ENCODE measurements around the gene PDLIM5.

Gene PDLIM5

DNA sequence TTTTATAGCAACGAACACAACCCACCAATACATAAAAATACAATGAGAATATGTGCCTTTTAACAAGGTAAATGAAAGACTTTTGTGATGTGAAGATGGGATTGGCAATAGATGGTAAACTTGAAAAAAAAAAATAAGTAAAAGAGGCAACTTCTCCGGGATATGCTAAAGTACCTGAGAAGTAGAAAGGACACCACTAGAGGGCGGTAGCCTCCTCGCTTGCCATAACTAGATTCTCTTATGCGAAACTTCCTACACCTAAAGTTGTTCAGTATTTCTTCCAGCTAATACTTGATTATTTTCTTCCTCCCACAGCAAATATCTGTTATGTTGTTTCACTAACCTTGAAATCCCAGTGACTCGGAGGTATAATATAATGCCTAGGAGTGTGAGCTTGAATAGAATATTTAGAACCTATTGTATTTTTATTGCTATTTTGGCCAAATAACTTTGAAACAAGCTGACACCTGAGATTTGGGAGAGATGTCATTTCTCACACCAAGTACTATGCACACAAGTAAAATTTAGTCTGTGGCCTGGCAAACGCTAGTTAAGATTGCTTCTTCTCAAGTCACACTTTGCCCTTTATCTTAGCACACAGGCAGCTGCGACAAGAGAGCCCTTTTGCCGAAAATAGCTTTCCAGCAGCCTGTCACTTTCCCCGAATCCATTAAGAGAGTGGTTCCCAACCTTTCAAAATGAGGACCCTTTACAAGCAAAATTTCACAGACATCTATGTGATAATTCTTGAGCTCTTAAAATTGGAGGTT, 44.9 kb upstream of the PDLIM5 start:
- H3K79me2 ChIP-seq (ENCODE audit: control insufficient read depth, low read length) = no peaks in the 10 kb centered on the region
- no peak overlapping the region for H3K4me2 ChIP-seq (ENCODE audit: low read length)
- no peaks in the 10 kb centered on the region for H3K9me2 ChIP-seq (replicated peaks; ENCODE audit: control insufficient read depth, low read length)
- no peak overlapping the region for H3K4me3 ChIP-seq (ENCODE audit: low read length)
- H4K20me1 ChIP-seq (ENCODE audit: control insufficient read depth, insufficient read depth, low read depth, low read length) = no peaks in the 10 kb centered on the region
- H3K27ac ChIP-seq (ENCODE audit: low read depth, low read length) = no peak overlapping the region
- H3K4me1 ChIP-seq (ENCODE audit: control insufficient read depth, low read length) = no peaks in the 10 kb centered on the region
- H3F3A ChIP-seq (ENCODE audit: control insufficient read depth, insufficient read depth) = no peaks in the 10 kb centered on the region
- H3K9me3 ChIP-seq (ENCODE audit: control insufficient read depth, insufficient read depth, low read length) = no peaks in the 10 kb centered on the region
- no peaks in the 10 kb centered on the region for H3K36me3 ChIP-seq (ENCODE audit: control insufficient read depth, low read length)
- TF ChIP-seq EZH2phosphoT487 (IDR thresholded peaks at IDR 0.05; ENCODE audit: borderline replicate concordance, low read length) = no peak
- TF ChIP-seq, protein P1, sequence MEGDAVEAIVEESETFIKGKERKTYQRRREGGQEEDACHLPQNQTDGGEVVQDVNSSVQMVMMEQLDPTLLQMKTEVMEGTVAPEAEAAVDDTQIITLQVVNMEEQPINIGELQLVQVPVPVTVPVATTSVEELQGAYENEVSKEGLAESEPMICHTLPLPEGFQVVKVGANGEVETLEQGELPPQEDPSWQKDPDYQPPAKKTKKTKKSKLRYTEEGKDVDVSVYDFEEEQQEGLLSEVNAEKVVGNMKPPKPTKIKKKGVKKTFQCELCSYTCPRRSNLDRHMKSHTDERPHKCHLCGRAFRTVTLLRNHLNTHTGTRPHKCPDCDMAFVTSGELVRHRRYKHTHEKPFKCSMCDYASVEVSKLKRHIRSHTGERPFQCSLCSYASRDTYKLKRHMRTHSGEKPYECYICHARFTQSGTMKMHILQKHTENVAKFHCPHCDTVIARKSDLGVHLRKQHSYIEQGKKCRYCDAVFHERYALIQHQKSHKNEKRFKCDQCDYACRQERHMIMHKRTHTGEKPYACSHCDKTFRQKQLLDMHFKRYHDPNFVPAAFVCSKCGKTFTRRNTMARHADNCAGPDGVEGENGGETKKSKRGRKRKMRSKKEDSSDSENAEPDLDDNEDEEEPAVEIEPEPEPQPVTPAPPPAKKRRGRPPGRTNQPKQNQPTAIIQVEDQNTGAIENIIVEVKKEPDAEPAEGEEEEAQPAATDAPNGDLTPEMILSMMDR (IDR thresholded peaks at IDR 0.05; ENCODE audit: low read depth, low read length, poor library complexity, severe bottlenecking) = peak; percentile 76
- no peaks in the 10 kb centered on the region; the same call in 1 of the 2 replicates for H3K27me3 ChIP-seq (ENCODE audit: control insufficient read depth, low read length)

DNA sequence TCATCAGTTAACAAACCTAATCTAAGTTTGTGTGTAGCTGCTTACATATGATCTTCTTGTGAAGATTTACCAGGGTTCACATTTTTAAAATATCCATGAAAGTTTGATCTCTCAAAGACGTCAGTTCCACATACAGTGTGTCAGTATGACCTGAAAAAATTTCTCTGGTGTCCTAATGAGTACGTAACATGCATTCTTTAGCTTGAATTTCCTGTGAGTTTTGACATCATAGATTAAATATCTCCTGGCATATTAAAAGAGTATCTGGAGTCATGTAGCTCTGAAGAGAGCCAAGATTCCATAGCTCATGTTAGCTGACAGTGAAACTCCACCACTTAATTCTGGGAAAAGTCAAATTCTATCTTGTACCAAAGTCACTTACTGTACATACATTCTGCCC, 43.9 kb upstream of the PDLIM5 start:
- Histone ChIP-seq H3K4me2 (ENCODE audit: low read length) (no peak overlapping the region), H3F3A (ENCODE audit: control insufficient read depth, insufficient read depth) (no peaks in the 10 kb centered on the region), H3K9me3 (ENCODE audit: control insufficient read depth, insufficient read depth, low read length) (no peaks in the 10 kb centered on the region), H3K4me3 (ENCODE audit: low read length) (no peak overlapping the region), H4K20me1 (ENCODE audit: control insufficient read depth, insufficient read depth, low read depth, low read length) (no peaks in the 10 kb centered on the region), H3K4me1 (ENCODE audit: control insufficient read depth, low read length) (no peaks in the 10 kb centered on the region), H3K36me3 (ENCODE audit: control insufficient read depth, low read length) (no peaks in the 10 kb centered on the region), H3K9me2 (replicated peaks; ENCODE audit: control insufficient read depth, low read length) (no peaks in the 10 kb centered on the region), H3K79me2 (ENCODE audit: control insufficient read depth, low read length) (no peaks in the 10 kb centered on the region), H3K27ac (ENCODE audit: low read depth, low read length) (no peak overlapping the region), H3K27me3 (ENCODE audit: control insufficient read depth, low read length) (peaks cover 9% of the 10 kb centered on the region)
- TF ChIP-seq EZH2phosphoT487 (IDR thresholded peaks at IDR 0.05; ENCODE audit: borderline replicate concordance, low read length) = no peak
- TF ChIP-seq, protein P1 (IDR thresholded peaks at IDR 0.05; ENCODE audit: low read depth, low read length, poor library complexity, severe bottlenecking) = no peak

DNA sequence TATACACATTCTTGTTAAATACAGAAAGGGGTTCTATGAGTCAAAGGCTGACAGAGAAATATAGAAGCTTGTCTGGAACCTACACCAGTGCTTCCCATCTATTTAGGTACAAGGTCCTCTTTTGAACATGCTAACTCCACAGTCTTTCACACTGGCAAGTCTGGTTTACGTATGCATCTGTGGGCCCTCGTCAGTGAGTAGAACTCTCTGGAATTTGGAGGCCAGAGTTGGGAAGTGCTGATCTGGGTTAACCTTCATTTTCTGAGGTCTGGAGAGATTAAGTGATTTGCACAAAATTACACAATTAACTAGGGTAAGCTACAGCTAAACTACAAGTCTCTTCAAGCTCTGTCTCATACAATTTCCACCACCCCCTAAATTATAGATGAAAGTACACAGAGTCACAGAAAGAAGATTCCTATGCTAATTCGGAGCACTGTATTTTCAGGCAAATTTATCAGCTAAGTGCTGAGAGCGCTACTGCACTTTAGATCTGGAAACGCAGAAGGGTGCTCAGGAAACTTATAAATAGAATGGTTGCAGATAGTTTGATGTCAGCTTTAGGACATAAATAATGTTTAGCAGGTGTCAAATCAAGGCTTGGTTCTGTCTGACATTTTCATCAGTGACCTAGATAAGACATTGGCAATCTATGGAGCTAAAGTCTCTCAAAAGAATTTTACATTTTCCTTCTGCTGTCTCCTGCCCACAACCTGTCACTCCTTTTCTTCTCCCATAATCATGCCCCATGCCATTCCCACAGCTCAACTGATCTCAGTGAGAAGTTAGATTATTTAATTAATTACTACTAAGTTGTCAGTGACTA, 43.0 kb upstream of the PDLIM5 start:
- Histone ChIP-seq H3K27ac (ENCODE audit: low read depth, low read length) (no peak overlapping the region), H3K9me3 (ENCODE audit: control insufficient read depth, insufficient read depth, low read length) (no peaks in the 10 kb centered on the region), H3K36me3 (ENCODE audit: control insufficient read depth, low read length) (no peaks in the 10 kb centered on the region), H3K4me3 (ENCODE audit: low read length) (no peak overlapping the region), H4K20me1 (ENCODE audit: control insufficient read depth, insufficient read depth, low read depth, low read length) (no peaks in the 10 kb centered on the region), H3K79me2 (ENCODE audit: control insufficient read depth, low read length) (no peaks in the 10 kb centered on the region), H3K27me3 (ENCODE audit: control insufficient read depth, low read length) (peaks cover 13% of the 10 kb centered on the region), H3K4me2 (ENCODE audit: low read length) (no peak overlapping the region), H3F3A (ENCODE audit: control insufficient read depth, insufficient read depth) (no peaks in the 10 kb centered on the region), H3K9me2 (replicated peaks; ENCODE audit: control insufficient read depth, low read length) (no peaks in the 10 kb centered on the region), H3K4me1 (ENCODE audit: control insufficient read depth, low read length) (no peaks in the 10 kb centered on the region)
- TF ChIP-seq, protein P1 (IDR thresholded peaks at IDR 0.05; ENCODE audit: low read depth, low read length, poor library complexity, severe bottlenecking) = no peak
- TF ChIP-seq EZH2phosphoT487 (IDR thresholded peaks at IDR 0.05; ENCODE audit: borderline replicate concordance, low read length) = no peak
